HepG2 (cell line): ENCODE data around the gene AGER. TPM values are rescaled to one million over a fixed set of nuclear protein-coding genes. Genes with fewer than 3 reads are reported as not detected.

Experiments used
- HMGXB3 ChIP-seq: sonication (generic); formaldehyde crosslinking; IDR thresholded peaks from 2 replicates; pipeline ENCODE4 v1.4.0; 2020; ENCODE audit warnings: missing genetic modification reagents, borderline replicate concordance
- KLF13 ChIP-seq: sonication (generic); formaldehyde crosslinking; IDR thresholded peaks from 2 replicates; pipeline ENCODE4 v1.4.0; 2020; ENCODE audit warnings: mild to moderate bottlenecking, missing genetic modification reagents
- PCBP2 ChIP-seq: fragments of 200-400 bp; formaldehyde crosslinking; optimal IDR thresholded peaks from 2 replicates; pipeline ENCODE3; 2018; ENCODE audit warnings: low read length, low read depth; ENCODE audit not compliant: poor library complexity, severe bottlenecking
- POGZ ChIP-seq: sonication (generic); formaldehyde crosslinking; IDR thresholded peaks from 2 replicates; pipeline ENCODE4 v1.4.0; 2020; ENCODE audit warnings: mild to moderate bottlenecking, missing genetic modification reagents
- U2AF2 ChIP-seq: fragments of 200-400 bp; formaldehyde crosslinking; IDR thresholded peaks from 2 replicates; pipeline ENCODE4 v1.6.1; 2017; ENCODE audit warnings: low read depth, mild to moderate bottlenecking, low read length
- ZBTB21 ChIP-seq: sonication (generic); formaldehyde crosslinking; IDR thresholded peaks from 2 replicates; pipeline ENCODE4 v1.4.0; 2020; ENCODE audit warnings: missing genetic modification reagents
- ZNF547 ChIP-seq: sonication (generic); formaldehyde crosslinking; IDR thresholded peaks from 2 replicates; pipeline ENCODE4 v1.5.1; 2020; ENCODE audit warnings: mild to moderate bottlenecking, missing genetic modification reagents
- ZNF713 ChIP-seq: sonication (generic); formaldehyde crosslinking; IDR thresholded peaks from 2 replicates; pipeline ENCODE4 v1.4.0; 2020; ENCODE audit warnings: mild to moderate bottlenecking, missing genetic modification reagents
- polyA plus RNA-seq, 8 experiments: library from polyadenylated mRNA; depleted of rRNA in 3 of 8; stranded (reverse) in 7 of 8; unstranded in 1 of 8; fragments of >200 nt; fragmentation: Illumina TruSeq in 4 of 8; extraction: Trizol in 4 of 8; gene quantifications; 2 replicates each; pipeline versions ENCODE4 v1.2.1 to v1.2.3, GENCODE V29; 2011 to 2016; ENCODE audit warnings: low read depth in 4 of 8, missing spikeins in 1 of 8, mixed read lengths in 1 of 8; ENCODE audit not compliant: insufficient read depth in 1 of 8
- total RNA-seq, 5 experiments: library from RNA; depleted of rRNA; stranded (reverse); fragments of >200 nt; fragmentation: Illumina TruSeq; extraction: Trizol; gene quantifications; 2 replicates each; pipeline ENCODE4 v1.2.3, GENCODE V29; 2016; ENCODE audit warnings: low read depth in 1 of 5

Gene AGER
- total and polyA plus RNA-seq, 2 of the 13 experiments (the other 11 are each of a cell fraction or from before 2014, with no cell fraction given) = 1.9 to 5.1 TPM

- TF ChIP-seq HMGXB3 (CRISPR knock-in tag) = no peak
- TF ChIP-seq ZBTB21 (CRISPR knock-in tag) = no peak
- TF ChIP-seq ZNF547 (CRISPR knock-in tag) = no peak
- TF ChIP-seq U2AF2 = no peak
- no peak for TF ChIP-seq POGZ
- no peak for TF ChIP-seq KLF13 (CRISPR knock-in tag)
- no peak for TF ChIP-seq ZNF713 (CRISPR knock-in tag)
- peak; percentile 21 for TF ChIP-seq PCBP2
Observed at GRCh38 chr6:32188381-32189068, 4.5 kb upstream of the AGER start (continued).
